ENCODE data around the gene WFDC2. TPM values are rescaled to one million over a fixed set of nuclear protein-coding genes. Genes with fewer than 3 reads are reported as not detected.

WFDC2 gene
- total RNA-seq, 3 donors from 2014 or later (not counting 1 experiment from before 2014, with no cell fraction given): not detected

- no peak for TF ChIP-seq CTCF (IDR thresholded peaks at IDR 0.05)
- Histone ChIP-seq H3K36me3 (ENCODE audit: control insufficient read depth, insufficient read depth, low read length) (no peaks in the 10 kb centered on the region), H3K27ac (ENCODE audit: low read length) (no peak overlapping the region), H3K9me3 (ENCODE audit: control insufficient read depth, insufficient read depth, low read length) (no peaks in the 10 kb centered on the region), H3K4me3 (ENCODE audit: low read length) (no peak overlapping the region), H3K4me1 (ENCODE audit: control insufficient read depth, insufficient read depth, low read length) (peaks cover 12% of the 10 kb centered on the region), H3K27me3 (ENCODE audit: control insufficient read depth, insufficient read depth, low read length) (peaks cover 19% of the 10 kb centered on the region)
- Mint-ChIP-seq H3K4me1 (peaks cover 0 to 7% of the 10 kb centered on the region in 2 donors), H3K36me3 (no peaks in the 10 kb centered on the region), H3K27me3 (ENCODE audit: low read depth in 2 of 2) (peaks cover 17 to 23% of the 10 kb centered on the region in 2 donors), H3K4me3 (no peak overlapping the region), H3K9me3 (no peaks in the 10 kb centered on the region), H3K27ac (no peak overlapping the region)
- no peak for ATAC-seq
- DNase-seq: no peak
- intact Hi-C loops (cut with micrococcal nuclease): no loop called here
- WGBS (ENCODE audit: insufficient coverage): 0% methylated on average over 1 of the region's 1 CpG
Measured at GRCh38 chr20:45465491-45466266, 3.9 kb upstream of the WFDC2 start.

GRCh38 chr20:45467172-45467571 lies 2.4 kb upstream of the WFDC2 start:
- H3K27me3 Mint-ChIP-seq (ENCODE audit: low read depth in 2 of 2): peaks cover 25 to 26% of the 10 kb centered on the region in 2 donors
- H3K27ac Mint-ChIP-seq: no peak overlapping the region
- Histone ChIP-seq H3K27ac (ENCODE audit: low read length) (no peak overlapping the region), H3K9me3 (ENCODE audit: control insufficient read depth, insufficient read depth, low read length) (no peaks in the 10 kb centered on the region), H3K36me3 (ENCODE audit: control insufficient read depth, insufficient read depth, low read length) (no peaks in the 10 kb centered on the region), H3K4me3 (ENCODE audit: low read length) (no peak overlapping the region), H3K4me1 (ENCODE audit: control insufficient read depth, insufficient read depth, low read length) (peaks cover 14% of the 10 kb centered on the region), H3K27me3 (ENCODE audit: control insufficient read depth, insufficient read depth, low read length) (peaks cover 27% of the 10 kb centered on the region)
- no peak for ATAC-seq
- DNase-seq: no peak
- no peak for TF ChIP-seq CTCF (IDR thresholded peaks at IDR 0.05)
- no peaks in the 10 kb centered on the region for H3K36me3 Mint-ChIP-seq
- intact Hi-C loops (cut with micrococcal nuclease): no loop called here
- no peak overlapping the region for H3K4me3 Mint-ChIP-seq
- H3K4me1 Mint-ChIP-seq: peaks cover 0 to 7% of the 10 kb centered on the region in 2 donors
- H3K9me3 Mint-ChIP-seq: no peaks in the 10 kb centered on the region
- WGBS (ENCODE audit: insufficient coverage): 95% methylated on average over 4 of the region's 6 CpGs

- Histone ChIP-seq H3K27ac (ENCODE audit: low read length) (no peak overlapping the region), H3K4me1 (ENCODE audit: control insufficient read depth, insufficient read depth, low read length) (peaks cover 14% of the 10 kb centered on the region), H3K27me3 (ENCODE audit: control insufficient read depth, insufficient read depth, low read length) (peaks cover 27% of the 10 kb centered on the region), H3K36me3 (ENCODE audit: control insufficient read depth, insufficient read depth, low read length) (no peaks in the 10 kb centered on the region), H3K4me3 (ENCODE audit: low read length) (no peak overlapping the region), H3K9me3 (ENCODE audit: control insufficient read depth, insufficient read depth, low read length) (no peaks in the 10 kb centered on the region)
- no peaks in the 10 kb centered on the region for H3K9me3 Mint-ChIP-seq
- intact Hi-C loops (cut with micrococcal nuclease): no loop called here
- ATAC-seq (no peak), DNase-seq (no peak)
- 92% methylated on average over 3 of the region's 3 CpGs for WGBS (ENCODE audit: insufficient coverage)
- H3K4me3 Mint-ChIP-seq: no peak overlapping the region
- peaks cover 28 to 29% of the 10 kb centered on the region in 2 donors for H3K27me3 Mint-ChIP-seq (ENCODE audit: low read depth in 2 of 2)
- peaks cover 0 to 7% of the 10 kb centered on the region in 2 donors for H3K4me1 Mint-ChIP-seq
- no peak for TF ChIP-seq CTCF (IDR thresholded peaks at IDR 0.05)
- no peaks in the 10 kb centered on the region for H3K36me3 Mint-ChIP-seq
- no peak overlapping the region for H3K27ac Mint-ChIP-seq
Measured at GRCh38 chr20:45467861-45468260, 1.7 kb upstream of the WFDC2 start.
